Transverse colon (tissue), 4 donors: ENCODE results near the gene IL13. TPM values are rescaled to one million over a fixed set of nuclear protein-coding genes. Genes with fewer than 3 reads are reported as not detected.

ENCODE experiments used
- DNase-seq: peaks from one replicate; pipeline ENCODE4 v3.0.0-alpha.2; 2019
- H3K27ac ChIP-seq, 4 donors: fragments of 200-600 bp; sonication (generic); 2 replicates each; pipeline ENCODE4 v1.5.1; 2016 to 2018; ENCODE audit warnings: inconsistent platforms in 4 of 4
- H3K27me3 ChIP-seq: fragments of 200-600 bp; sonication (generic); 2 replicates; pipeline ENCODE4 v1.5.1; 2017; ENCODE audit warnings: inconsistent platforms
- H3K36me3 ChIP-seq, 4 donors: fragments of 200-600 bp; sonication (generic); 2 replicates each; pipeline ENCODE4 v1.5.1; 2017 to 2019; ENCODE audit warnings: inconsistent platforms in 4 of 4
- H3K4me1 ChIP-seq, 4 donors: fragments of 200-600 bp; sonication (generic); 2 replicates each; pipeline ENCODE4 v1.5.1; 2017 to 2020; ENCODE audit warnings: inconsistent platforms in 4 of 4
- H3K4me3 ChIP-seq, 4 donors: fragments of 200-600 bp; sonication (generic); 1 replicate in 1 of 4; 2 replicates in 3 of 4; pipeline versions ENCODE4 v1.5.1 to v1.6.1; 2017 to 2019; ENCODE audit warnings: inconsistent platforms in 4 of 4
- H3K9me3 ChIP-seq, 2 donors: fragments of 200-600 bp; sonication (generic); 2 replicates each; pipeline ENCODE4 v1.5.1; 2017 to 2019; ENCODE audit warnings: inconsistent platforms in 2 of 2
- EP300 ChIP-seq: sonication (generic); formaldehyde crosslinking; IDR thresholded peaks from one replicate; pipeline ENCODE4 v1.6.1; 2017; ENCODE audit warnings: antibody characterized with exemption, low read depth
- POLR2A ChIP-seq: fragments of 450-650 bp; IDR thresholded peaks from one replicate; pipeline ENCODE4 v1.6.1; 2016; ENCODE audit warnings: antibody characterized with exemption, mild to moderate bottlenecking, moderate library complexity
- POLR2AphosphoS5 ChIP-seq, 3 donors: sonication (generic); formaldehyde crosslinking; IDR thresholded peaks; one replicate each; pipeline ENCODE4 v1.6.1; 2016; ENCODE audit warnings: antibody characterized with exemption in 3 of 3
- WGBS, 2 donors: methylation state at CpG; one replicate each; pipeline ENCODE4 v1.1.5; 2018; ENCODE audit warnings: low coverage in 1 of 2; 5-methylcytosine and 5-hydroxymethylcytosine counted together
- in situ Hi-C, 4 donors: fragments of 200-750 bp; cut with MboI; loops; one replicate each; pipeline versions ENCODE4 v1.15.0 to v1.15.1; 2017; ENCODE audit warnings: low sequenced_read_pairs in 3 of 4, low pct_ligation_motif_present in 1 of 4, low pct_unique_long_range_greater_than_20kb in 1 of 4
- intact Hi-C: fragments of 100-400 bp; cut with DNase I; formaldehyde crosslinking; loops from one replicate; pipeline ENCODE4 v1.15.1; 2023; ENCODE audit warnings: low total_unique reads
- total RNA-seq, 4 donors: library from RNA; depleted of rRNA; stranded (reverse); fragments of >200 nt; gene quantifications; one replicate each; pipeline ENCODE4 v1.1.0, GENCODE V29; 2016
- TF ChIP-seq, protein P1 (sequence below), 5 experiments: fragments of 200-600 bp in 3 of 5; fragments of 450-650 bp in 2 of 5; sonication (generic) in 3 of 5; IDR thresholded peaks; 1 replicate in 2 of 5; 2 replicates in 3 of 5; pipeline ENCODE4 v1.5.1; 2016 to 2017; ENCODE audit warnings: antibody characterized with exemption in 5 of 5, inconsistent platforms in 3 of 5, mild to moderate bottlenecking in 2 of 5, moderate library complexity in 1 of 5

The IL13 gene
- total RNA-seq, 4 donors from 2014 or later = not detected

- Histone ChIP-seq H3K36me3 (peaks cover 0 to 35% (median 16%) of the 10 kb centered on the region in 4 donors), H3K27ac (no peak overlapping the region), H3K9me3 (no peaks in the 10 kb centered on the region), H3K27me3 (no peaks in the 10 kb centered on the region), H3K4me1 (no peaks in the 10 kb centered on the region), H3K4me3 (no peak overlapping the region)
- no peak for TF ChIP-seq POLR2AphosphoS5 (IDR thresholded peaks at IDR 0.05)
- TF ChIP-seq, protein P1, sequence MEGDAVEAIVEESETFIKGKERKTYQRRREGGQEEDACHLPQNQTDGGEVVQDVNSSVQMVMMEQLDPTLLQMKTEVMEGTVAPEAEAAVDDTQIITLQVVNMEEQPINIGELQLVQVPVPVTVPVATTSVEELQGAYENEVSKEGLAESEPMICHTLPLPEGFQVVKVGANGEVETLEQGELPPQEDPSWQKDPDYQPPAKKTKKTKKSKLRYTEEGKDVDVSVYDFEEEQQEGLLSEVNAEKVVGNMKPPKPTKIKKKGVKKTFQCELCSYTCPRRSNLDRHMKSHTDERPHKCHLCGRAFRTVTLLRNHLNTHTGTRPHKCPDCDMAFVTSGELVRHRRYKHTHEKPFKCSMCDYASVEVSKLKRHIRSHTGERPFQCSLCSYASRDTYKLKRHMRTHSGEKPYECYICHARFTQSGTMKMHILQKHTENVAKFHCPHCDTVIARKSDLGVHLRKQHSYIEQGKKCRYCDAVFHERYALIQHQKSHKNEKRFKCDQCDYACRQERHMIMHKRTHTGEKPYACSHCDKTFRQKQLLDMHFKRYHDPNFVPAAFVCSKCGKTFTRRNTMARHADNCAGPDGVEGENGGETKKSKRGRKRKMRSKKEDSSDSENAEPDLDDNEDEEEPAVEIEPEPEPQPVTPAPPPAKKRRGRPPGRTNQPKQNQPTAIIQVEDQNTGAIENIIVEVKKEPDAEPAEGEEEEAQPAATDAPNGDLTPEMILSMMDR (IDR thresholded peaks at IDR 0.05) = no peak
- TF ChIP-seq EP300 = no peak
- no peak for TF ChIP-seq POLR2A
- in situ Hi-C loops = no loop called here
- intact Hi-C loops = no loop called here
- WGBS, 2 donors = 63 to 82% methylated on average over 4 of the region's 4 CpGs
- no peak for DNase-seq
Measured at GRCh38 chr5:132635873-132636272, 22.1 kb upstream of the IL13 start.

DNA sequence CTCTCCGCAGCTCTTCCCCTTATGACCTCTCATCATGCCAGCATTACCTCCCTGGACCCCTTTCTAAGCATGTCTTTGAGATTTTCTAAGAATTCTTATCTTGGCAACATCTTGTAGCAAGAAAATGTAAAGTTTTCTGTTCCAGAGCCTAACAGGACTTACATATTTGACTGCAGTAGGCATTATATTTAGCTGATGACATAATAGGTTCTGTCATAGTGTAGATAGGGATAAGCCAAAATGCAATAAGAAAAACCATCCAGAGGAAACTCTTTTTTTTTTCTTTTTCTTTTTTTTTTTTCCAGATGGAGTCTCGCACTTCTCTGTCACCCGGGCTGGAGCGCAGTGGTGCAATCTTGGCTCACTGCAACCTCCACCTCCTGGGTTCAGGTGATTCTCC lies 20.7 kb upstream of the IL13 start:
- Histone ChIP-seq H3K4me1 (no peaks in the 10 kb centered on the region), H3K36me3 (peaks cover 0 to 49% (median 23%) of the 10 kb centered on the region in 4 donors), H3K4me3 (no peak overlapping the region), H3K27ac (no peak overlapping the region), H3K9me3 (no peaks in the 10 kb centered on the region), H3K27me3 (no peaks in the 10 kb centered on the region)
- in situ Hi-C loops (no loop called here), intact Hi-C loops (no loop called here)
- no peak for DNase-seq
- 90 to 94% methylated on average over 3 to 4 of the region's 4 CpGs for WGBS, 2 donors
- no peak for TF ChIP-seq EP300
- no peak for TF ChIP-seq POLR2AphosphoS5 (IDR thresholded peaks at IDR 0.05)
- TF ChIP-seq, protein P1 (IDR thresholded peaks at IDR 0.05) = no peak

DNA sequence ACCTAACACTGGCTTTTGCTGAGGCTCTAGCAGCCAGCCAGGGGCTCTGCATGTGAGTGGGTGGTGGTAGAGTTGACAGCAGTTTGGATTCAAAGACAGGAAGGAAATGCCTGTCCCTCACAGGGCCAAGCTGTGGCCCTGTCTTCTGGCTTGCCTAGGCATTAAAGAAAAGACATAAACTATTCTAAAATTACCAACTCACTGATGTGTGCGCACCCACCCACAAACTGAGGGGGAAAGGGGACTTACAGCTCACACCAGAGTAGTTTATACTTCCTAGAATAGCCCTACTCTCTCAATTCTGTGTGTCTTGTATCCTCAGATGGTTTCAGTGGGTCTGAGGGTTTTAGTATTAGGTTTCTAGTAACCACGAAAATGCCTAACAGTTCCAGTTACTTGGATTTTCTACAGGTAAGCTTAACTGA lies 18.3 kb upstream of the IL13 start:
- Histone ChIP-seq H3K27ac (no peak overlapping the region), H3K4me1 (no peaks in the 10 kb centered on the region), H3K27me3 (no peaks in the 10 kb centered on the region), H3K9me3 (no peaks in the 10 kb centered on the region), H3K4me3 (no peak overlapping the region), H3K36me3 (peaks cover 0 to 57% (median 28%) of the 10 kb centered on the region in 4 donors)
- 40 to 63% methylated on average over 1 to 2 of the region's 2 CpGs for WGBS, 2 donors
- in situ Hi-C loops (no loop called here), intact Hi-C loops (no loop called here)
- no peak for DNase-seq
- TF ChIP-seq POLR2A (no peak), EP300 (no peak), POLR2AphosphoS5 (IDR thresholded peaks at IDR 0.05) (no peak)
- TF ChIP-seq, protein P1 (IDR thresholded peaks at IDR 0.05) = no peak

GRCh38 chr5:132640613-132641012 lies 17.4 kb upstream of the IL13 start:
- peaks cover 0 to 57% (median 28%) of the 10 kb centered on the region in 4 donors for H3K36me3 ChIP-seq
- intact Hi-C loops (no loop called here), in situ Hi-C loops (no loop called here)
- H3K27me3 ChIP-seq = no peaks in the 10 kb centered on the region
- no peaks in the 10 kb centered on the region for H3K4me1 ChIP-seq
- no peak overlapping the region for H3K4me3 ChIP-seq
- no peak overlapping the region for H3K27ac ChIP-seq
- no peaks in the 10 kb centered on the region for H3K9me3 ChIP-seq
- DNase-seq = no peak
- TF ChIP-seq POLR2A (no peak), POLR2AphosphoS5 (IDR thresholded peaks at IDR 0.05) (no peak), EP300 (no peak)
- TF ChIP-seq, protein P1 (IDR thresholded peaks at IDR 0.05) = no peak
- WGBS, 2 donors = 74 to 100% methylated on average over 2 to 4 of the region's 4 CpGs
